Measurements from ENCODE around the gene FLYWCH2. TPM values are rescaled to one million over a fixed set of nuclear protein-coding genes. Genes with fewer than 3 reads are reported as not detected.

Gene FLYWCH2
- total and polyA plus RNA-seq, 2 of the 13 experiments (the other 11 are each of a cell fraction or from before 2014, with no cell fraction given) = 16.9 to 19.8 TPM

DNA sequence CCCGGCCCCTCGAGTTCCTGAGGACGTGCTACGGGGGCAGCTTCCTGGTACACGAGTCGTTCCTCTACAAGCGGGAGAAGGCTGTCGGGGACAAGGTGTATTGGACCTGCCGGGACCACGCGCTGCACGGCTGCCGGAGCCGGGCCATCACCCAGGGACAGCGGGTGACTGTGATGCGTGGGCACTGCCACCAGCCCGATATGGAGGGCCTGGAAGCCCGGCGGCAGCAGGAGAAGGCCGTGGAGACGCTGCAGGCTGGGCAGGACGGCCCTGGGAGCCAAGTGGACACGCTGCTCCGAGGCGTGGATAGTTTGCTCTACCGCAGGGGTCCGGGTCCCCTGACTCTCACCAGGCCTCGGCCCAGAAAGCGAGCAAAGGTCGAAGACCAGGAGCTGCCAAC is 50.1 kb downstream of the FLYWCH2 start:
- no peak overlapping the region for H3K9ac ChIP-seq (ENCODE audit: insufficient read depth, low read depth, low read length)
- peaks cover 8 to 16% of the 10 kb centered on the region in 2 experiments; a peak in 3 of 5 replicates for H3K36me3 ChIP-seq (replicated peaks in 1 of 2; ENCODE audit: control insufficient read depth in 1 of 2, insufficient read depth in 2 of 2, low read length in 2 of 2)
- H3K4me3 ChIP-seq (replicated peaks in 1 of 3; ENCODE audit: insufficient read depth in 1 of 3, low read depth in 2 of 3, low read length in 3 of 3) = no peak overlapping the region
- no peaks in the 10 kb centered on the region for H4K20me1 ChIP-seq (ENCODE audit: insufficient read depth, low read length)
- BruUV-seq (replicated peaks) = no TSS peak
- no peaks in the 10 kb centered on the region for H3K9me3 ChIP-seq (ENCODE audit: low read length)
- no peak for FAIRE-seq
- ATAC-seq = no peak
- H3K79me2 ChIP-seq (ENCODE audit: insufficient read depth, low read length) = no peaks in the 10 kb centered on the region
- no peak overlapping the region for H3K4me2 ChIP-seq (ENCODE audit: low read depth, low read length)
- WGBS (ENCODE audit: low lambda C conversion rate) = 100% methylated on average over 1 of the region's 30 CpGs
- POLR2A ChIA-PET = no interaction called here
- intact Hi-C loops (cut with micrococcal nuclease; ENCODE audit: unreplicated experiment) = no loop called here
- H3K27me3 ChIP-seq (ENCODE audit: control insufficient read depth in 1 of 2, insufficient read depth in 2 of 2, low read length in 2 of 2) = no peaks in the 10 kb centered on the region
- in situ Hi-C loops (cut with HindIII; ENCODE audit: extremely low pct_ligation_motif_present, low pct_unique_long_range_greater_than_20kb) = no loop called here
- no peaks in the 10 kb centered on the region for H3K4me1 ChIP-seq (ENCODE audit: insufficient read depth, low read length)
- DNase-seq (ENCODE audit: low spot score) = no peak
- CTCF ChIA-PET (ENCODE audit: low intra/inter-chr PET ratio, low total read pairs) = no interaction called here
- TF ChIP-seq NFRKB (IDR thresholded peaks at IDR 0.05) = no peak
- no peak overlapping the region for H3K27ac ChIP-seq (ENCODE audit: extremely low read length, insufficient read depth, low read length)
- H2AFZ ChIP-seq (ENCODE audit: low read length) = no peak overlapping the region

DNA sequence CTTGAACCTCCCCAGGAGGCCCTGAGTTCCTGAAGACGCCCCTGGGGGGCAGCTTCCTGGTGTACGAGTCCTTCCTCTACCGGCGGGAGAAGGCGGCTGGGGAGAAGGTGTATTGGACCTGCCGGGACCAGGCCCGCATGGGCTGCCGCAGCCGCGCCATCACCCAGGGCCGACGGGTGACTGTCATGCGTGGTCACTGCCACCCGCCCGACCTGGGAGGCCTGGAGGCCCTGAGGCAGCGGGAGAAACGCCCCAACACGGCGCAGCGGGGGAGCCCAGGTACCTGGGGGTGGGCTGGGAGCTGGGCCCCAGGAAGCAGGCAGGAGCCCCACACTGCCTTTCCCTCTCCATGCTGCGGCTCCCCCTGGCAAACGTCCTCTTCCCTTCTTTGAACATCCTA is 50.7 kb downstream of the FLYWCH2 start:
- ATAC-seq = no peak
- H3K9ac ChIP-seq (ENCODE audit: insufficient read depth, low read depth, low read length) = no peak overlapping the region
- intact Hi-C loops (cut with micrococcal nuclease; ENCODE audit: unreplicated experiment) (no loop called here), in situ Hi-C loops (cut with HindIII; ENCODE audit: extremely low pct_ligation_motif_present, low pct_unique_long_range_greater_than_20kb) (no loop called here)
- ChIA-PET POLR2A (no interaction called here), CTCF (ENCODE audit: low intra/inter-chr PET ratio, low total read pairs) (no interaction called here)
- no peak overlapping the region for H2AFZ ChIP-seq (ENCODE audit: low read length)
- no peak for FAIRE-seq
- H3K4me3 ChIP-seq (replicated peaks in 1 of 3; ENCODE audit: insufficient read depth in 1 of 3, low read depth in 2 of 3, low read length in 3 of 3) = no peak overlapping the region
- H3K27me3 ChIP-seq (ENCODE audit: control insufficient read depth in 1 of 2, insufficient read depth in 2 of 2, low read length in 2 of 2) = no peaks in the 10 kb centered on the region
- H3K36me3 ChIP-seq (replicated peaks in 1 of 2; ENCODE audit: control insufficient read depth in 1 of 2, insufficient read depth in 2 of 2, low read length in 2 of 2) = peaks cover 10 to 19% of the 10 kb centered on the region in 2 experiments; a peak in 3 of 5 replicates
- BruUV-seq (replicated peaks) = no TSS peak
- H4K20me1 ChIP-seq (ENCODE audit: insufficient read depth, low read length) = no peaks in the 10 kb centered on the region
- no peaks in the 10 kb centered on the region for H3K79me2 ChIP-seq (ENCODE audit: insufficient read depth, low read length)
- H3K4me2 ChIP-seq (ENCODE audit: low read depth, low read length) = no peak overlapping the region
- H3K27ac ChIP-seq (ENCODE audit: extremely low read length, insufficient read depth, low read length) = no peak overlapping the region
- DNase-seq (ENCODE audit: low spot score) = no peak
- no peaks in the 10 kb centered on the region for H3K4me1 ChIP-seq (ENCODE audit: insufficient read depth, low read length)
- 88% methylated on average over 3 of the region's 22 CpGs for WGBS (ENCODE audit: low lambda C conversion rate)
- H3K9me3 ChIP-seq (ENCODE audit: low read length) = no peaks in the 10 kb centered on the region
- TF ChIP-seq CREB1 (IDR thresholded peaks at IDR 0.05) = no peak
- TF ChIP-seq CREB1 (CRISPR knock-in tag; IDR thresholded peaks at IDR 0.05) = no peak
- TF ChIP-seq, protein P1, sequence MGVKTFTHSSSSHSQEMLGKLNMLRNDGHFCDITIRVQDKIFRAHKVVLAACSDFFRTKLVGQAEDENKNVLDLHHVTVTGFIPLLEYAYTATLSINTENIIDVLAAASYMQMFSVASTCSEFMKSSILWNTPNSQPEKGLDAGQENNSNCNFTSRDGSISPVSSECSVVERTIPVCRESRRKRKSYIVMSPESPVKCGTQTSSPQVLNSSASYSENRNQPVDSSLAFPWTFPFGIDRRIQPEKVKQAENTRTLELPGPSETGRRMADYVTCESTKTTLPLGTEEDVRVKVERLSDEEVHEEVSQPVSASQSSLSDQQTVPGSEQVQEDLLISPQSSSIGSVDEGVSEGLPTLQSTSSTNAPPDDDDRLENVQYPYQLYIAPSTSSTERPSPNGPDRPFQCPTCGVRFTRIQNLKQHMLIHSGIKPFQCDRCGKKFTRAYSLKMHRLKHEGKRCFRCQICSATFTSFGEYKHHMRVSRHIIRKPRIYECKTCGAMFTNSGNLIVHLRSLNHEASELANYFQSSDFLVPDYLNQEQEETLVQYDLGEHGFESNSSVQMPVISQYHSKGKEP (CRISPR knock-in tag; IDR thresholded peaks at IDR 0.05) = no peak
- no peak for TF ChIP-seq IRF2 (CRISPR knock-in tag; IDR thresholded peaks at IDR 0.05)
- TF ChIP-seq ZBTB7B (CRISPR knock-in tag; IDR thresholded peaks at IDR 0.05) = no peak
- TF ChIP-seq CREM (IDR thresholded peaks at IDR 0.05) = no peak
- TF ChIP-seq CREM (CRISPR knock-in tag; IDR thresholded peaks at IDR 0.05) = no peak
- no peak for TF ChIP-seq FOXP1 (IDR thresholded peaks at IDR 0.05)
- TF ChIP-seq FOXP1 (CRISPR knock-in tag; IDR thresholded peaks at IDR 0.05) = no peak
- TF ChIP-seq, protein P2, sequence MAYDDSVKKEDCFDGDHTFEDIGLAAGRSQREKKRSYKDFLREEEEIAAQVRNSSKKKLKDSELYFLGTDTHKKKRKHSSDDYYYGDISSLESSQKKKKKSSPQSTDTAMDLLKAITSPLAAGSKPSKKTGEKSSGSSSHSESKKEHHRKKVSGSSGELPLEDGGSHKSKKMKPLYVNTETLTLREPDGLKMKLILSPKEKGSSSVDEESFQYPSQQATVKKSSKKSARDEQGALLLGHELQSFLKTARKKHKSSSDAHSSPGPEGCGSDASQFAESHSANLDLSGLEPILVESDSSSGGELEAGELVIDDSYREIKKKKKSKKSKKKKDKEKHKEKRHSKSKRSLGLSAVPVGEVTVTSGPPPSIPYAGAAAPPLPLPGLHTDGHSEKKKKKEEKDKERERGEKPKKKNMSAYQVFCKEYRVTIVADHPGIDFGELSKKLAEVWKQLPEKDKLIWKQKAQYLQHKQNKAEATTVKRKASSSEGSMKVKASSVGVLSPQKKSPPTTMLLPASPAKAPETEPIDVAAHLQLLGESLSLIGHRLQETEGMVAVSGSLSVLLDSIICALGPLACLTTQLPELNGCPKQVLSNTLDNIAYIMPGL (CRISPR knock-in tag; IDR thresholded peaks at IDR 0.05; ENCODE audit: borderline replicate concordance in 1 of 2, low read depth in 1 of 2) = no peak
- TF ChIP-seq ZNF451 (CRISPR knock-in tag; IDR thresholded peaks at IDR 0.05) = no peak
- no peak for TF ChIP-seq ZNF619 (CRISPR knock-in tag; IDR thresholded peaks at IDR 0.05)
- TF ChIP-seq, protein P3, sequence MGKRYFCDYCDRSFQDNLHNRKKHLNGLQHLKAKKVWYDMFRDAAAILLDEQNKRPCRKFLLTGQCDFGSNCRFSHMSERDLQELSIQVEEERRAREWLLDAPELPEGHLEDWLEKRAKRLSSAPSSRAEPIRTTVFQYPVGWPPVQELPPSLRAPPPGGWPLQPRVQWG (CRISPR knock-in tag; IDR thresholded peaks at IDR 0.05; ENCODE audit: borderline replicate concordance, low read depth) = no peak
- TF ChIP-seq, protein P4, sequence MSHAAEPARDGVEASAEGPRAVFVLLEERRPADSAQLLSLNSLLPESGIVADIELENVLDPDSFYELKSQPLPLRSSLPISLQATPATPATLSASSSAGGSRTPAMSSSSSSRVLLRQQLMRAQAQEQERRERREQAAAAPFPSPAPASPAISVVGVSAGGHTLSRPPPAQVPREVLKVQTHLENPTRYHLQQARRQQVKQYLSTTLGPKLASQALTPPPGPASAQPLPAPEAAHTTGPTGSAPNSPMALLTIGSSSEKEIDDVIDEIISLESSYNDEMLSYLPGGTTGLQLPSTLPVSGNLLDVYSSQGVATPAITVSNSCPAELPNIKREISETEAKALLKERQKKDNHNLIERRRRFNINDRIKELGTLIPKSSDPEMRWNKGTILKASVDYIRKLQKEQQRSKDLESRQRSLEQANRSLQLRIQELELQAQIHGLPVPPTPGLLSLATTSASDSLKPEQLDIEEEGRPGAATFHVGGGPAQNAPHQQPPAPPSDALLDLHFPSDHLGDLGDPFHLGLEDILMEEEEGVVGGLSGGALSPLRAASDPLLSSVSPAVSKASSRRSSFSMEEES (CRISPR knock-in tag; IDR thresholded peaks at IDR 0.05) = no peak
- TF ChIP-seq MAFF (IDR thresholded peaks at IDR 0.05; ENCODE audit: low read depth, low read length) = no peak
- no peak for TF ChIP-seq ISX (CRISPR knock-in tag; conservative IDR thresholded peaks at IDR 0.05)

Data from HepG2 (cell line).